Mesothelial cell of epicardium (in vitro differentiated cells): ENCODE measurements around the gene ZBTB40. TPM values are rescaled to one million over a fixed set of nuclear protein-coding genes. Genes with fewer than 3 reads are reported as not detected.
A peak's percentile ranks its signal among the peaks of the same experiment; 100 is the strongest.

Experiments
- DNase-seq, 2 experiments: peaks; one replicate each; pipeline ENCODE4 v3.0.0; 2021; ENCODE audit warnings: low spot score in 2 of 2; ENCODE audit not compliant: unreplicated experiment in 2 of 2
- H3K27ac Mint-ChIP-seq: 2 replicates; pipeline ENCODE4 v1.8.0; 2021; ENCODE audit warnings: mixed read lengths
- H3K27me3 Mint-ChIP-seq: 2 replicates; pipeline ENCODE4 v1.8.0; 2021; ENCODE audit warnings: low read depth, mixed read lengths
- H3K36me3 Mint-ChIP-seq: 2 replicates; pipeline ENCODE4 v1.8.0; 2021; ENCODE audit warnings: mixed read lengths
- H3K4me1 Mint-ChIP-seq: 2 replicates; pipeline ENCODE4 v1.8.0; 2021; ENCODE audit warnings: mixed read lengths
- H3K4me3 Mint-ChIP-seq: 2 replicates; pipeline ENCODE4 v1.8.0; 2021; ENCODE audit warnings: mild to moderate bottlenecking, moderate library complexity, mixed read lengths
- H3K9me3 Mint-ChIP-seq: 2 replicates; pipeline ENCODE4 v1.8.0; 2021; ENCODE audit warnings: mixed read lengths
- total RNA-seq: library from RNA; stranded (reverse); gene quantifications from 3 replicates; pipeline ENCODE4 v1.2.1, GENCODE V29; 2021
- TF ChIP-seq, protein P1 (sequence below): fragments of 200-600 bp; sonication (generic); IDR thresholded peaks from one replicate; pipeline ENCODE4 v1.5.0; 2021; ENCODE audit warnings: antibody characterized with exemption; ENCODE audit not compliant: unreplicated experiment

The ZBTB40 gene
- total RNA-seq, 1 donor from 2014 or later: 24.8 TPM

DNA sequence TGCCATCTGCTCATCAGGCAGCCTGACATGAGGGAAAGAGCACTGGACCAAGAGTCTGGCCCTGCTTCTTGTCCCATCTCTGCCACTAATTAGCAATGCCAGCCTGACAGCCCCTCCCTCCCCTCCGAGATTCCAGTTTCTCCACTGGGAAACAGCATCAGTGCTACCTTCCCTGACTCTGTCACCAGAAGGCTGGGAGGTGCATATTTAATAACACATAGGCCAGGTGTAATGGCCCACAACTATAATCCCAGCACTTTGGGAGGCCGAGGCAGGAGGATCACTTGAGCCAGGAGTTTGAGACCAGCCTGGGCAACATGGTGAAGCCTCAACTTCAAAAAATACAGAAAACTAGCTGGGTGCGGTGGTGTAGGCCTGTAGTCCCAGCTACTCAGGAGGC is 41.2 kb upstream of the ZBTB40 start:
- TF ChIP-seq, protein P1, sequence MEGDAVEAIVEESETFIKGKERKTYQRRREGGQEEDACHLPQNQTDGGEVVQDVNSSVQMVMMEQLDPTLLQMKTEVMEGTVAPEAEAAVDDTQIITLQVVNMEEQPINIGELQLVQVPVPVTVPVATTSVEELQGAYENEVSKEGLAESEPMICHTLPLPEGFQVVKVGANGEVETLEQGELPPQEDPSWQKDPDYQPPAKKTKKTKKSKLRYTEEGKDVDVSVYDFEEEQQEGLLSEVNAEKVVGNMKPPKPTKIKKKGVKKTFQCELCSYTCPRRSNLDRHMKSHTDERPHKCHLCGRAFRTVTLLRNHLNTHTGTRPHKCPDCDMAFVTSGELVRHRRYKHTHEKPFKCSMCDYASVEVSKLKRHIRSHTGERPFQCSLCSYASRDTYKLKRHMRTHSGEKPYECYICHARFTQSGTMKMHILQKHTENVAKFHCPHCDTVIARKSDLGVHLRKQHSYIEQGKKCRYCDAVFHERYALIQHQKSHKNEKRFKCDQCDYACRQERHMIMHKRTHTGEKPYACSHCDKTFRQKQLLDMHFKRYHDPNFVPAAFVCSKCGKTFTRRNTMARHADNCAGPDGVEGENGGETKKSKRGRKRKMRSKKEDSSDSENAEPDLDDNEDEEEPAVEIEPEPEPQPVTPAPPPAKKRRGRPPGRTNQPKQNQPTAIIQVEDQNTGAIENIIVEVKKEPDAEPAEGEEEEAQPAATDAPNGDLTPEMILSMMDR: no peak
- Mint-ChIP-seq H3K27me3 (no peaks in the 10 kb centered on the region), H3K4me1 (peaks cover 63% of the 10 kb centered on the region), H3K4me3 (no peak overlapping the region), H3K9me3 (peaks cover 6% of the 10 kb centered on the region), H3K27ac (no peak overlapping the region), H3K36me3 (peaks cover 4% of the 10 kb centered on the region)
- DNase-seq: no peak

DNA sequence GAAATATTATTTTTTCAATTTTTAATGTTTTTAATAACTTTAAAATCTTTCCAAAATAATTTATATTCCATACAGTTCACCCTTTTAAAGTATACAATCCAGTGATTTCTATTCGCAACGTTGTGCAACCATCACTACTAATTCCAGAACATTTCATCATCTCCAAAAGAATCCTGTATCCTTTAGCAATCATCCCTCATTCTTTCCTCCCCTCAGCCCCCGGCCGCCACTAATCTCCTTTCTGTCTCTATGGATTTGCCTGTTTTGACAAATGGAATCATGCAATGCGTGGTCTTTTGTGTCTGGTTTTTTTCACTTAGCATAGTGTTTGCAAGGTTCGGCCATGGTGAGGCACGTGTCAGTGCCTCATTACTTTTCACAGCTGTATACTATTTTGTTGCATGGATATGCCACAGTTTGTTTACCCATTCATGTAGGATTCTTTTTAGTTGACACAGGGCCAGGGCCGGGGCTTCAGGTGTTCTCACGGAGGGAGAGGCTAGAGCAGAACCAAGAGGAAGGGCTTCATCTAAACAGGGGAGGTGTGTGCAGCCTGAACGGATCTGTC is 40.6 kb upstream of the ZBTB40 start:
- H3K9me3 Mint-ChIP-seq: peaks cover 6% of the 10 kb centered on the region
- H3K27ac Mint-ChIP-seq: peak overlapping the region; percentile 43
- H3K36me3 Mint-ChIP-seq: peaks cover 4% of the 10 kb centered on the region
- H3K4me3 Mint-ChIP-seq: no peak overlapping the region
- DNase-seq: no peak
- H3K4me1 Mint-ChIP-seq: peaks cover 63% of the 10 kb centered on the region
- no peaks in the 10 kb centered on the region for H3K27me3 Mint-ChIP-seq
- TF ChIP-seq, protein P1: no peak

DNA sequence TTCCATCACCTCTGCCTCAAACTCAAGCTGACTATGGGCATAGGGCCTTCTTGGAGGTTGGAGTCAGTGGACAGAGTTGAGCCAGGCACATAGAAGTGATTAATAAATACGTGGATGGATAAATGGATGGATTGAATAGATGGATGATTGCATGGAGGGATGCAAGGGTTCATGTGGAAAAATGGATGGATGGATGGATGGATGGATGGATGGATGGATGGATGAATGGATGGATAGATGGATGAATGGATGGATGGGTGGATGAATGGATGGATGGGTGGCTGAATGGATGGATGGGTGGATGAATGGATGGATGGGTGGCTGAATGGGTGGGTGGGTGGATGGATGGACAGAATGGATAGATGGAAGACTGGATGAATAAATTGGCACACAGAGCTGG is 40.1 kb upstream of the ZBTB40 start:
- Mint-ChIP-seq H3K4me3 (no peak overlapping the region), H3K4me1 (peaks cover 66% of the 10 kb centered on the region), H3K36me3 (peaks cover 4% of the 10 kb centered on the region), H3K27ac (peak overlapping the region; percentile 43), H3K27me3 (peaks cover under 1% of the 10 kb centered on the region), H3K9me3 (peaks cover 6% of the 10 kb centered on the region)
- no peak for DNase-seq
- TF ChIP-seq, protein P1: no peak

DNA sequence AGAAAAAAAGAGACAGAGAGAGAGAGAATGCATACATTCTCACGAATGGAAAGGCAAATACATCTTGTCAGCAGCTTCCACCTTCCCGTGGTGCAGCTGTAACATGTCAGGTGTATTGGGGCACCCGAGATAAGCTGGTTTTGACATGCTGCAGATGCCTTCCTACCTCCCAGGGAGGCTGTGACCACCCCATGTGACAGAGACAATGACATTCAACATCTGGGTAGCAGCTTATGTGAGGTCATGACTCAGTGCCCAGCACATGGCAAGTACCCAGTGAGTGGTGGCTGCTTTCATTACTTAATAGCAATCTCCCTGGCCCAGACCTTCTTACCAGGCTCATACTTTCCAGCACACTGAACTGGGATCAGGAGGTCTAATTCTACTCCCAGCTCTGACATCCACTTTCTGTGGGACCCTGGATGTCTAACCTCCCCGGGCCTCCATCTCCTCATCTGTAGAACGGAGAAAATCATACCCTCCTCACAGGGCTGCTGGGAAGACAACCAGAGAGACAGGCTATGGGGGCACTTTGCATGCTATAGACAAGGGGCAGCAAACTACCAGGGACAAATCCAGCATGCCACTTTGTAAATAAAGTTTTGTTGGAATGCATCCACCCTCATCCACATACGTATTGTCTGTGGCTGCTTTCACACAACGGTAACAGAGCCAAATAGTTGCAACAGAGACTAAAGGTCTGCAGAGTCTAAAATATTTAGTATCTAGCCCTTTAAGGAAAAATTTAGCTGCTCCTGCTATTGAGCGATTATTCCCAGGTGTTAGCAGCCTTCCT is 38.5 kb upstream of the ZBTB40 start:
- peaks cover 57% of the 10 kb centered on the region for H3K4me1 Mint-ChIP-seq
- no peak overlapping the region for H3K4me3 Mint-ChIP-seq
- H3K36me3 Mint-ChIP-seq: peaks cover 4% of the 10 kb centered on the region
- H3K9me3 Mint-ChIP-seq: peaks cover 6% of the 10 kb centered on the region
- peaks cover 4% of the 10 kb centered on the region for H3K27me3 Mint-ChIP-seq
- TF ChIP-seq, protein P1: no peak
- peak overlapping the region; percentile 96 for H3K27ac Mint-ChIP-seq
- no peak for DNase-seq

DNA sequence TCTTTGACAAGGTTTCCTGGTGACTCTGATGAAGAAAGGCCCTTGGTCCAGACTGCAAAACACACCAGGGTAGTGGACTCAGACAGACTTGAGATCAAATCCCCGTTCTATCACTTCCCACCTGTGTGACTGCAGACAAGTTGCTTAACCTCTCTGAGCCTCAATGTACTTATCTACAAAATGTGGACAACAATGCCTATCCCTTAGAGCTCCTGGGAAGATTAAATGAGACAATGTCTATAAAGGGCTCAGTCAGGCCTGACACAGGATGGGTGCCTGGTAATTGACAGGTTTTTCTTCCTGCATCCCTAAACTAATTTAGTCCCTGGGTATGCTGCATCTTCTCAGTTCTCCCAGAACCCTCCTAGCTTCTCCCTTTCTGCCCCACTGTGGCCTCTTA is 37.9 kb upstream of the ZBTB40 start:
- Mint-ChIP-seq H3K9me3 (peaks cover 6% of the 10 kb centered on the region), H3K36me3 (peaks cover 4% of the 10 kb centered on the region), H3K27me3 (peaks cover 4% of the 10 kb centered on the region), H3K4me1 (peaks cover 53% of the 10 kb centered on the region), H3K4me3 (no peak overlapping the region), H3K27ac (peak overlapping the region; percentile 85)
- TF ChIP-seq, protein P1: no peak
- DNase-seq: no peak
